K562 (cell line): Measurements from ENCODE around the gene ZNF641. TPM values are rescaled to one million over a fixed set of nuclear protein-coding genes. Genes with fewer than 3 reads are reported as not detected.

ENCODE experiments used
- CREM ChIP-seq: IDR thresholded peaks from 2 replicates; pipeline ENCODE4 v1.6.1; 2014; ENCODE audit warnings: antibody characterized with exemption, low read depth
- CXXC5 ChIP-seq: fragments of 250-450 bp; sonication (Bioruptor Pico); IDR thresholded peaks from 2 replicates; pipeline ENCODE4 v1.8.0; 2022; ENCODE audit warnings: inconsistent platforms, mild to moderate bottlenecking, moderate library complexity
- DPF2 ChIP-seq: fragments of 450-650 bp; IDR thresholded peaks from 2 replicates; pipeline ENCODE4 v1.6.1; 2016
- FOXM1 ChIP-seq, 2 experiments: fragments of 450-650 bp in 1 of 2; sonication (generic) in 1 of 2; formaldehyde crosslinking in 1 of 2; IDR thresholded peaks; 2 replicates each; pipeline versions ENCODE4 v1.6.1 to v1.9.0; 2017 to 2022; ENCODE audit warnings: low read depth in 2 of 2, mild to moderate bottlenecking in 2 of 2, missing genetic modification reagents in 1 of 2, moderate library complexity in 1 of 2
- HIVEP1 ChIP-seq: fragments of 250-450 bp; sonication (Bioruptor Pico); IDR thresholded peaks from 2 replicates; pipeline ENCODE4 v1.4.0; 2020; ENCODE audit warnings: mild to moderate bottlenecking
- KLF16 ChIP-seq: IDR thresholded peaks from 2 replicates; pipeline ENCODE4 v1.6.1; 2016; ENCODE audit warnings: antibody characterized with exemption
- L3MBTL2 ChIP-seq: fragments of 450-650 bp; IDR thresholded peaks from 2 replicates; pipeline ENCODE4 v1.6.1; 2016; ENCODE audit warnings: mild to moderate bottlenecking, moderate library complexity
- MEIS2 ChIP-seq: fragments of 450-650 bp; IDR thresholded peaks from 2 replicates; pipeline ENCODE4 v1.6.1; 2014; ENCODE audit warnings: mild to moderate bottlenecking; ENCODE audit not compliant: partially characterized antibody
- MNT ChIP-seq, 2 experiments: fragments of 450-650 bp; conservative IDR thresholded peaks; 2 replicates each; pipeline ENCODE4 v1.6.1; 2017; ENCODE audit warnings: mild to moderate bottlenecking in 2 of 2, moderate library complexity in 2 of 2
- NFE2 ChIP-seq: IDR thresholded peaks from 2 replicates; pipeline ENCODE4 v1.6.1; 2014; ENCODE audit warnings: antibody characterized with exemption, low read depth
- NFIC ChIP-seq: fragments of 450-650 bp; IDR thresholded peaks from 2 replicates; pipeline ENCODE4 v1.6.1; 2017; ENCODE audit warnings: mild to moderate bottlenecking, inconsistent platforms
- NRF1 ChIP-seq, 2 experiments: fragments of 450-650 bp; IDR thresholded peaks in 1 of 2; conservative IDR thresholded peaks in 1 of 2; 2 replicates each; pipeline ENCODE4 v1.6.1; 2014; ENCODE audit warnings: mild to moderate bottlenecking in 2 of 2
- SMAD3 ChIP-seq: fragments of 450-650 bp; formaldehyde crosslinking; conservative IDR thresholded peaks from 2 replicates; pipeline ENCODE4 v1.4.0; 2020; ENCODE audit warnings: mild to moderate bottlenecking
- SMARCC2 ChIP-seq: fragments of 450-650 bp; IDR thresholded peaks from 2 replicates; pipeline ENCODE4 v1.6.1; 2017; ENCODE audit warnings: antibody characterized with exemption, moderate library complexity, mild to moderate bottlenecking, low read depth
- TCF3 ChIP-seq: sonication (generic); formaldehyde crosslinking; IDR thresholded peaks from 2 replicates; pipeline ENCODE4 v1.4.0; 2020; ENCODE audit warnings: mild to moderate bottlenecking, missing genetic modification reagents
- TEAD1 ChIP-seq, 2 experiments: fragments of 450-650 bp in 1 of 2; sonication (generic) in 1 of 2; formaldehyde crosslinking; IDR thresholded peaks; 2 replicates each; pipeline versions ENCODE4 v1.4.0 to v1.8.0; 2020 to 2022; ENCODE audit warnings: mild to moderate bottlenecking in 2 of 2, missing genetic modification reagents in 1 of 2
- ZBTB11 ChIP-seq, 3 experiments: fragments of 200-800 bp in 1 of 3; fragments of 250-450 bp in 1 of 3; fragments of 450-650 bp in 1 of 3; sonication (Bioruptor Pico) in 1 of 3; sonication (Bioruptor generic) in 1 of 3; formaldehyde crosslinking in 1 of 3; IDR thresholded peaks; 2 replicates each; pipeline versions ENCODE4 v1.6.1 to v1.8.0; 2016 to 2022; ENCODE audit warnings: mild to moderate bottlenecking in 2 of 3, missing genetic modification characterization in 2 of 3, missing compliant biosample characterization in 1 of 3, moderate library complexity in 1 of 3
- ZBTB34 ChIP-seq: fragments of 250-450 bp; sonication (Bioruptor Pico); IDR thresholded peaks from 2 replicates; pipeline ENCODE4 v1.8.0; 2021; ENCODE audit warnings: mild to moderate bottlenecking, moderate library complexity
- ZNF263 ChIP-seq: sonication (generic); formaldehyde crosslinking; IDR thresholded peaks from 2 replicates; pipeline ENCODE4 v1.8.0; 2022; ENCODE audit warnings: mild to moderate bottlenecking, missing genetic modification reagents, borderline replicate concordance
- ZNF589 ChIP-seq: fragments of 200-800 bp; sonication (Bioruptor generic); IDR thresholded peaks from 2 replicates; pipeline ENCODE4 v1.6.1; 2016; ENCODE audit warnings: low read depth, missing genetic modification characterization, missing compliant biosample characterization
- polyA plus RNA-seq, 8 experiments: library from polyadenylated mRNA; depleted of rRNA in 4 of 8; stranded (reverse) in 5 of 8; unstranded in 3 of 8; fragments of >200 nt; fragmentation: Nextera tagmentation in 2 of 8; fragmentation: Illumina TruSeq in 1 of 8; extraction: Ambion mirVana in 2 of 8; extraction: Trizol in 1 of 8; gene quantifications; 2 replicates each; pipeline versions ENCODE4 v1.2.1 to v1.2.3, GENCODE V29; 2011 to 2014; ENCODE audit warnings: inconsistent platforms in 1 of 8, missing spikeins in 1 of 8
- total RNA-seq, 7 experiments: library from RNA; depleted of rRNA in 6 of 7; stranded (reverse); fragments of >200 nt in 6 of 7; fragmentation: Illumina TruSeq in 2 of 7; extraction: Trizol in 2 of 7; gene quantifications; 2 replicates each; pipeline versions ENCODE4 v1.2.1 to v1.2.3, GENCODE V29; 2011 to 2021; ENCODE audit warnings: low replicate concordance in 1 of 7

ZNF641 gene
- total and polyA plus RNA-seq, 9 of the 15 experiments (the other 6 are each of a cell fraction or from before 2014, with no cell fraction given): 2.5 to 15.6 (median 9.2) TPM

GRCh38 chr12:48352157-48352760 is 1.5 kb upstream of the ZNF641 start (continued):
- peak in 1 of 3 experiments; percentile 37; a peak in 1 of 6 replicates for TF ChIP-seq ZBTB11 (CRISPR knock-in tag; IDR thresholded peaks at IDR 0.05)
- peak; percentile 37; the same call in 1 of the 2 replicates for TF ChIP-seq ZBTB34 (CRISPR knock-in tag)
- peak; percentile 27; the same call in 1 of the 2 replicates for TF ChIP-seq CREM
- TF ChIP-seq ZNF263 (CRISPR knock-in tag): no peak
- TF ChIP-seq KLF16: peak; percentile 55; the same call in 1 of the 2 replicates
- TF ChIP-seq ZNF589 (CRISPR knock-in tag): peak; percentile 67; the same call in 1 of the 2 replicates
- 0 out of 2 replicates have a peak, but pooled peaks have one; percentile 19 for TF ChIP-seq SMAD3 (CRISPR knock-in tag)
- 0 out of 2 replicates have a peak, but pooled peaks have one; percentile 13 for TF ChIP-seq HIVEP1 (CRISPR knock-in tag)
- no peak for TF ChIP-seq NFE2
- TF ChIP-seq FOXM1 (IDR thresholded peaks at IDR 0.05; ENCODE audit: low read depth): peak; percentile 31; the same call in 1 of the 2 replicates
- no peak for TF ChIP-seq FOXM1 (CRISPR knock-in tag; IDR thresholded peaks at IDR 0.05; ENCODE audit: low read depth)
- peak; percentile 39 for TF ChIP-seq MEIS2
- TF ChIP-seq TCF3: peak; percentile 74
- TF ChIP-seq DPF2: peak; percentile 75
- TF ChIP-seq NRF1 (conservative IDR thresholded peaks at IDR 0.05 in 1 of 2, IDR thresholded peaks at IDR 0.05 in 1 of 2): peak; percentile 81 to 84
- peak; percentile 30; the same call in 1 of the 2 replicates for TF ChIP-seq SMARCC2
- TF ChIP-seq CXXC5: peak; percentile 46; the same call in 1 of the 2 replicates
- no peak for TF ChIP-seq TEAD1 (CRISPR knock-in tag; IDR thresholded peaks at IDR 0.05)
- peak in 1 of 2 experiments; percentile 47; a peak in 2 of 4 replicates for TF ChIP-seq MNT (conservative IDR thresholded peaks at IDR 0.05)
- 0 out of 2 replicates have a peak, but pooled peaks have one; percentile 28 for TF ChIP-seq NFIC
- TF ChIP-seq L3MBTL2: peak; percentile 85
